Glutamatergic neuron (in vitro differentiated cells): ENCODE measurements around the gene MAP7D2. TPM values are rescaled to one million over a fixed set of nuclear protein-coding genes. Genes with fewer than 3 reads are reported as not detected.

Experiments used
- DNase-seq: peaks from one replicate; pipeline ENCODE4 v3.0.0; 2022
- H3K27ac Mint-ChIP-seq: one replicate; pipeline ENCODE4 v1.8.0; 2020; ENCODE audit warnings: mild to moderate bottlenecking, mixed read lengths, inconsistent platforms; ENCODE audit not compliant: unreplicated experiment
- H3K27me3 Mint-ChIP-seq: one replicate; pipeline ENCODE4 v1.8.0; 2020; ENCODE audit warnings: mild to moderate bottlenecking, moderate library complexity, mixed read lengths, inconsistent platforms; ENCODE audit not compliant: unreplicated experiment
- H3K36me3 Mint-ChIP-seq: one replicate; pipeline ENCODE4 v1.8.0; 2020; ENCODE audit warnings: mild to moderate bottlenecking, mixed read lengths, inconsistent platforms; ENCODE audit not compliant: unreplicated experiment
- H3K4me1 Mint-ChIP-seq: one replicate; pipeline ENCODE4 v1.8.0; 2020; ENCODE audit warnings: mild to moderate bottlenecking, low read depth, mixed read lengths, inconsistent platforms; ENCODE audit not compliant: unreplicated experiment
- H3K4me3 Mint-ChIP-seq: one replicate; pipeline ENCODE4 v1.8.0; 2020; ENCODE audit warnings: mild to moderate bottlenecking, mixed read lengths, inconsistent platforms; ENCODE audit not compliant: unreplicated experiment
- H3K9me3 Mint-ChIP-seq: one replicate; pipeline ENCODE4 v1.8.0; 2020; ENCODE audit warnings: mild to moderate bottlenecking, moderate library complexity, mixed read lengths, inconsistent platforms; ENCODE audit not compliant: unreplicated experiment
- CTCF ChIP-seq: fragments of 200-600 bp; sonication (generic); IDR thresholded peaks from one replicate; pipeline ENCODE4 v1.5.0; 2021; ENCODE audit not compliant: partially characterized antibody, unreplicated experiment
- total RNA-seq: library from RNA; stranded (reverse); fragmentation: NEBNext Ultra II Directional; extraction: Animal tissue kit (Norgen Biotek cat#: 25700); gene quantifications from one replicate; pipeline ENCODE4 v1.2.1, GENCODE V29; 2021; ENCODE audit not compliant: unreplicated experiment

The MAP7D2 gene
- total RNA-seq, 1 donor from 2014 or later = 3.0 TPM

- H3K27me3 Mint-ChIP-seq = no peaks in the 10 kb centered on the region
- peaks cover 2% of the 10 kb centered on the region for H3K9me3 Mint-ChIP-seq
- no peak overlapping the region for H3K27ac Mint-ChIP-seq
- no peak for DNase-seq
- no peaks in the 10 kb centered on the region for H3K4me1 Mint-ChIP-seq
- no peaks in the 10 kb centered on the region for H3K36me3 Mint-ChIP-seq
- TF ChIP-seq CTCF = no peak
- H3K4me3 Mint-ChIP-seq = no peak overlapping the region
These were observed 30.9 kb upstream of the MAP7D2 start for GRCh38 chrX:20147561-20147960.

- no peaks in the 10 kb centered on the region for H3K36me3 Mint-ChIP-seq
- H3K4me1 Mint-ChIP-seq = peaks cover 3% of the 10 kb centered on the region
- peaks cover 2% of the 10 kb centered on the region for H3K9me3 Mint-ChIP-seq
- no peak for TF ChIP-seq CTCF
- H3K27me3 Mint-ChIP-seq = no peaks in the 10 kb centered on the region
- no peak for DNase-seq
- no peak overlapping the region for H3K27ac Mint-ChIP-seq
- no peak overlapping the region for H3K4me3 Mint-ChIP-seq
These were observed 27.8 kb upstream of the MAP7D2 start for GRCh38 chrX:20144491-20144890.

- DNase-seq = no peak
- Mint-ChIP-seq H3K27ac (no peak overlapping the region), H3K36me3 (no peaks in the 10 kb centered on the region), H3K27me3 (no peaks in the 10 kb centered on the region), H3K4me3 (no peak overlapping the region), H3K4me1 (peaks cover 7% of the 10 kb centered on the region), H3K9me3 (peaks cover 2% of the 10 kb centered on the region)
- TF ChIP-seq CTCF = no peak
These were observed 26.9 kb upstream of the MAP7D2 start for GRCh38 chrX:20143561-20143960.

GRCh38 chrX:20143111-20143510, 26.4 kb upstream of the MAP7D2 start:
- no peak for DNase-seq
- no peaks in the 10 kb centered on the region for H3K36me3 Mint-ChIP-seq
- H3K4me1 Mint-ChIP-seq = peaks cover 7% of the 10 kb centered on the region
- peaks cover 2% of the 10 kb centered on the region for H3K9me3 Mint-ChIP-seq
- no peak overlapping the region for H3K27ac Mint-ChIP-seq
- TF ChIP-seq CTCF = no peak
- H3K4me3 Mint-ChIP-seq = peak overlapping the region; percentile 7
- H3K27me3 Mint-ChIP-seq = no peaks in the 10 kb centered on the region

- DNase-seq = peak; percentile 92
- no peaks in the 10 kb centered on the region for H3K27me3 Mint-ChIP-seq
- peak within 1 kb of the TSS; percentile 68 for H3K27ac Mint-ChIP-seq
- H3K9me3 Mint-ChIP-seq = peaks cover 2% of the 10 kb centered on the region
- peaks cover 7% of the 10 kb centered on the region for H3K4me1 Mint-ChIP-seq
- H3K36me3 Mint-ChIP-seq = no peaks in the 10 kb centered on the region
- H3K4me3 Mint-ChIP-seq = peak within 1 kb of the TSS; percentile 94
- no peak for TF ChIP-seq CTCF
These were observed 24.8 kb upstream of the MAP7D2 start, which contains the start of gene EIF1AX for GRCh38 chrX:20141281-20142220. TSS of gene EIF1AX (minus strand) at chrX:20141838. CDS start at chrX:20141640, 198 bp downstream.
